GM19035 (cell line): Measurements from ENCODE around the gene ANP32B.
"Not testable (repeated sequence)": the region's sequence is repeated elsewhere in the genome, so short reads cannot be mapped to it uniquely, and the experiment has no call there.

Experiments used
- ATAC-seq: cut with Tn5 transposase; IDR thresholded peaks from one replicate; pipeline ENCODE4 v1.9.1; 2021; ENCODE audit not compliant: unreplicated experiment

ANP32B gene

DNA sequence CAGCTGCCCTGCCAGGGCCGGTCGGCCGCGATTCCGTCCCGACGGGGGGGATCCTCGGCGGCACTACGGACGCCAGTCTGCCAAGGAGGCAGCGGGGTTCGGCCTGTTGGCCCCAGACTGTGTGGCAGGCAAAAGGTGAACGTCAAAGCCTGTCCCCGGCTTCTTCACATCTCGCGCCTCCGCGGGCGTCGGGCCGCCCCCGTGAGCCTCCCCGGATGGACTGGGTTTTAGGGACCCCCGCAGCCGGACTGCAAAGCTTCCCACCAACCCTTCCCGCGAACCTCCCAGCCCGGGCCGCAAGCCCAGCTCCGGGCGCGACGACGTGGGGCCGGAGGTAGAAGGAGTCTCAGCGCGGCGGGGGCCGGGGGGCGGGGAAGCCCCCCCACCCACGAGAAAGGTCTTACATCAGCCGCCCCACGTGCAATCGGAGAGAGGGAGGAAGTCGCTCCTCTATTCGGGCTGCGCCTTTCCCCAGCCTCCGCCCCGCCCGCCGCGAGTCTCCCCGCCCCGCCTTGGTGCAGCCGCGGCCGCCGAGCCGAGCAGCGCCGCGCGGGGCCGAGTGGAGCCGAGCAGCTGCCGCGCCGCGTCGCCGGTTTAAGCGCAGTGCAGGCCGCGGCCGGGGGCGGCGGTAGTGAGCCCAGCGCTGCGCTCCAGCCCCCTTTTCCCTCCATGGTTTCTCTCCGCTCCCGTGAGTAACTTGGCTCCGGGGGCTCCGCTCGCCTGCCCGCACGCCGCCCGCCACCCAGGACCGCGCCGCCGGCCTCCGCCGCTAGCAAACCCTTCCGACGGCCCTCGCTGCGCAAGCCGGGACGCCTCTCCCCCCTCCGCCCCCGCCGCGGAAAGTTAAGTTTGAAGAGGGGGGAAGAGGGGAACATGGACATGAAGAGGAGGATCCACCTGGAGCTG lies at the start of gene ANP32B:
ANP32B (plus strand) TSS at position 659 of the 906 bp plus-strand sequence; CDS start at position 874, 215 bp downstream.
- ATAC-seq: peak; percentile 64

DNA sequence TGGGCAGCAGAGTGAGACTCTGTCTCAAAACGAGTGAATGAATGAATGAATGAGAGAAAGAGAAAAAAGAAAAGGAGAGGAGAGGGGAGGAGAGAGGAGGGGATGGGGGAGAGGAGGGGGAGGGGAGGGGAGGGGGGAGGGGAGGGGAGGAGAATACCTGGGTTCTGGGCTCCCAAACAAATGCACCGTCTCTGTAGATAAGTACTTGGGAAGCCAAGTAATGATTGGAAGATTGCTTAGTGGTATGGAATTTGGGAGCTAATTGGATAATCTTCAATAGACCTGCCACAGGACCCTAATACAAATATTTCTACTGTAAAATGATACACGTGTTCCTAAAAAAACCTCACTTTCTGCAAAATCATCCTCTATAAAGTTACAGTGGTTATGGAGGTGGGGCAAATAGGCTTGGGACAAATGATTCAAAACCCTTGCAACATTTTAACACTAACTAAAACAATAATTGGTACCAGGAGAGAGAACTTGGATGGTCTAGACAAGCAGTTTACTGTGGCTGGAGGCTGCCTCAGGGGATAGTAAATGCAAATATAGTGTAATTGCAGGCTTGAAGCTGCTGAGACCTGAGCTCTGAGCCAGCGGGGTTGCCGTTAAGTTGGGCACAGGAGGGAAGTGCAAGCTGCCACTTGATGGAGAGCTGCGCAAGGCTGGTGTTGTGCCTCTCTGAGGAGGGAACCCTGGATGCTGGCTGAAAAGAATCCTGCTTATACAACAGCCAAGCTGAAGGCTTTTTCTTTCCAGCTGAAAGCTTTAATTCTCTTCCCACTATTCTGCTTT lies 48.6 kb upstream of the ANP32B start:
- no peak for ATAC-seq

DNA sequence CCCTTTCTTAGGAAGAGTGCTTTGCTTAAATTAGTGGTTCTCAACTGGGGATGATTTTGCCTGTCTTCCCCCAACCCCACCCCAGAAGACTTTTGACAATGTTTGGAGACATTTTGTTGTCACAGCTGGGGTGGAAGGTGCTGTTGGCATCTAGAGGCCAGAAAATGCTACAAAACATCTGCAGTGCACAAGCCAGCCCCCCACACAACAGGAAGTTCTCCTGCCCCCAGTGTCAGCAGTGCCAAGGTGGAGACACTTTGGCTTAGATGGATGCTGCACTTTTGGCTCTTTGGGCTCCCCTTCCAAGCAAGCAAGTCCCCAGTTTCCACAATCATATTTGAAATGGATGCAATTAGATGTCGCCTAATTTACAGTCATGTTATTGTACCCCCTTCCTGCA lies 47.9 kb upstream of the ANP32B start:
- no peak for ATAC-seq

DNA sequence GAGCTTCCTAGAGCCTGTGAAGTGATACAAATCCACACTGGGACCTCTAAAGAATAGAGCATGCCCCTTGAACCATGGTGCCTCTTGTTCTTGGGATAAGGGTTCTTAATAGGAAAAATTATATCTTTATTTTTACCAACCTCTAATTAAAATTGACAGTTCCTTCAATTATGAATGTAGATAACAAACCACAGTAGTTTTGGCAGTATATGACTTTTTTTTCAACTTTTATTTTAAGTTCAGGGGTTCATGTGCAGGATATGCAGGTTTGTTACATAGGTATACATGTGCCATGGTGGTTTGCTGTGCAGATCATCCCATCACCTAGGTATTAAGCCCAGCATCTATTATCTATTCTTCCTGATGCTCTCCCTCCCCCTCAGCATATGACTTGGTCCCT lies 46.1 kb upstream of the ANP32B start:
- no peak for ATAC-seq

DNA sequence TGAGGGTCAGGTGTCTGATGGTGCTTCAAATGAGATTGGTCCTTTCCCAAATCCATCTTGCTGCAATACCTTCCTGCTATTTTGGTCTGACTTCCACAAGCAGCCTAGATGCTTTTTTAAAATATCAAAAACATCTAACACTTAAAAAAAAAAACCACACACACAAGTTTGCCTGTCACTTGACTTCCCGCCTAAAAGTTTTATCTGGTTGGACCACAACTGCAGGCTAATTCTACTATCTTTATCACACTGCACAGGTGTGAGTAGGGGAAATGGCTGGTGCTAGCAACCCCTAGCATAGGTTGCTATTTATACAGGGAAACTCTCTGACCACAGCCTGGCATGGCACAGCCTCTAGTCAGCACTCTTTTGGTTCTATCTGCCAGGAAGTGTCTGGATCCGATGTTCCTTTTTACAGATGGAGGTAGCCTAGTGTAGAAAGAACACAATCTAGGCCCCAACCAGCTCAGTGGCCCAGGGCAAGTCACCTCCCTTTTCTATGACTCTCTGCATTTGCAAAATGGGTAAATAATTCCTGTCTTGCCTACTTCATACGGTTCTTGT lies 45.0 kb upstream of the ANP32B start, which contains the start of gene HEMGN:
HEMGN (minus strand) TSS at position 92 of the 564 bp plus-strand sequence; CDS start at position 56, 36 bp downstream.
- ATAC-seq: no peak

DNA sequence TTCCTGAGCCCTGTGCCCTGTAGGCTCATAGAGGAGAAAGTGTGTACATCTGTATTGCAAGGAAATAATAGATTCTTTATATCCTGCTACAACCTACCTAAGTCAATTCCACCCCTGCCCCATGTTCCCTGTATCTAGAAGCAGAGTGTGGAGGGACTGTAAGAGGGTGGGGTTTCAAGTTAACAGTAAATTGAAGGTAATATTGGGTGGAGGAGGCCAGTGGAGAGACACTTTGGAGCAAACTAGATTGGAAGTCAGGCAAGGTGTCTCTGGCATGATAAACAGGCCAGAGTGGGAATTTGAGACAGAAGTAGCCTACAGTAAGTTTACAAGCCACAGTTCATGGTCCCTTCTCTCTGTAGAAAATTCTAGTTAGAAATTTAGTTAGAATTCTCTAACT lies 42.9 kb upstream of the ANP32B start:
- ATAC-seq: no peak

DNA sequence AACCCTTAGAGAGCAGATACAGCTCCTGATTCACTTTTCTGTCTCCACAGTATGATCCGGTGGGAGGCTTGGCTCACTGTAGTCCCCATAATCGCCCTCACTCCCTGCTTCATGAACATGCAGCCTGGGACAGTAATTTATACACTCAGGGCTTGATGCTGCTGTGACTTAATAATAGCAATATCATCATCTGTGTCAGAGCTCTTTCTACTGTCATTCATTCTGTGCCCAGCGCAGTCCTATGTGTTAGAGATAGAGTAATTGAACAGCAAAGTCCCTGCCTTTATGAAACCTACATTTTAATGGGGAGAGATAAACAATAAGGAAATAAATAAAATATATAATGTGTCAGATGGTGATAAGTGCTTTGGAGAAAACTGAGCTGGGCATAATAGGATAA lies 42.4 kb upstream of the ANP32B start:
- ATAC-seq: no peak

DNA sequence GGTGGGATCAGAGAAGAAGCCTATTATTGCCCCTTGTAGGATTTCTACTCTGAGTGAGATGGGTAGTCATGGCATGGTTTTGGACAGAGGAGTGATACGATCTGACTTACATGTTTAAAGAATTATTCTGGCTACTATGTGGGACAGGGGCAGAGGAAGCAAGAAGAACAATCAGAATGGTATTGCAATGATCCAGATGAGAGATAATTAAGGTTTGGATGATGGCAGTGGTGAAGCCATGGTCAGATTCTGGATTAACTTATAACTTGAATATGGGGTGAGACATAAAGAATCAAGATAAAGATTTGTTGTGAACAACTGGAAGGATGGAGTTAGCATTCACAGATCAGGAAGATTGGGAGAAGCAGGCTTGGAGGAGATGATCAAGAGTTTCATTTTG lies 41.8 kb upstream of the ANP32B start:
- ATAC-seq: no peak

DNA sequence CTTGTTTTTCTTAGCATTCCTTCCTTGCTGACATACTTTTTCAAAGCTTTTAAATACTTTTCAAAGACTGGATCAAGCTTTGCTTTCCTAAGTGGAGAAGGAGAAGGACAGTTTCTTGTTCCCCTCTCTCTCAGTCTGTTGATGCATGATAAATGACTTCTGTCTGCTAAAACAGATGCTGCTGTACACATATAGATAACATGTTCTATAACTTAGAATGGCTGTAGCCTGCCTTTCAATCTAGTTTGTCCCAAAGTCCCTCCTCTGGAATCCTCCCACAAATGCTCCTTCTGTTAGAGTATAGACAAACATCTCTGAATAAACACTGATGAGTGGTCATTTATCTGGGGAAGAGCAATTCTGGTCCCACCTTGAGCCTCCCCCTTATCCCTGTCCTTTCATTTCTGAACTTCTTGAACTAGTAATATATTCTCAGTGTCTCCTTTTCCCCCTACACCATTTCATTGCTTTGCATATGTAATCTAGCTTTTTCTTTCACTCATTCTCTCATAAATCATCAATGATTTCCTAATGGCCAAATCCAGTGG lies 39.8 kb upstream of the ANP32B start:
- ATAC-seq: no peak

DNA sequence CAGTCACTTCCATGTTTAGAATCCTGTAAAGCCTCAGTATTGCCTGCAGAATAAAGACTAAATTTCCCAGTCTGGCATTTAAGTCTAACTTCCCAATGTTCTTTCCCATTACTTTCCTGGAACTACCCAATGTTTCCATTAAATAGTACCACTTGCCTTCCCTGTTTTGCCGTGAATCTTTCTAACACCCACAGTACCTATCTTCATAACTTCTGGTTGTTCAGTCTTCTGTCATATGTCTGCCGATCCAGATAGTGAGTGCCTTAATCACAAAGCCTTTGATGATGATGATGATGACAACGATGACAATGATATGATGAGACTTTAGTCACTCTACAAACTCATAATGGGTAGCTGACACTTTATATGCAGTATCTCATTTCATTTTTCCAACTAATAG lies 38.5 kb upstream of the ANP32B start:
- ATAC-seq: no peak

DNA sequence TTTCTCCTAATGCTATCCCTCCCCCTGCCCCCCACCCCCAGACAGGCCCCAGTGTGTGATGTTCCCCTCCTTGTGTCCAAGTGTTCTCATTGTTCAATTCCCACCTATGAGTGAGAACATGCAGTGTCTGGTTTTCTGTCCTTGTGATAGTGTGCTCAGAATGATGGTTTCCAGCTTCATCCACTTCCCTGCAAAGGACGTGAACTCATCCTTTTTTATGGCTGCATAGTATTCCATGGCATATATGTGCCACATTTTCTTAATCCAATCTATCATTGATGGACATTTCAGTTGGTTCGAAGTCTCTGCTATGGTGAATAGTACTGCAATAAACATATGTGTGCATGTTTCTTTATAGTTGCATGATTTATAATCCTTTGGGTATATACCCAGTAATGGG lies 37.7 kb upstream of the ANP32B start:
- not testable (repeated sequence) for ATAC-seq

DNA sequence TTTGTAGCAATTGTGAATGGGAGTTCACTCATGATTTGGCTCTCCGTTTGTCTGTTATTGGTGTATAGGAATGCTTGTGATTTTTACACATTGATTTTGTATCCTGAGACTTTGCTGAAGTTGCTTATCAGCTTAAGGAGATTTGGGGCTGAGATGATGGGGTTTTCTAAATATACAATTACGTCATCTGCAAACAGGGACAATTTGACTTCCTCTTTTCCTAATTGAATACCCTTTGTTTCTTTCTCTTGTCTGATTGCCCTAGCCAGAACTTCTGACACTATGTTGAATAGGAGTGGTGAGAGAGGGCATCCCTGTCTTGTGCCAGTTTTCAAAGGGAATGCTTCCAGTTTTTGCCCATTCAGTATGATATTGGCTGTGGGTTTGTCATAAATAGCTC lies 36.0 kb upstream of the ANP32B start:
- ATAC-seq: not testable (repeated sequence)

DNA sequence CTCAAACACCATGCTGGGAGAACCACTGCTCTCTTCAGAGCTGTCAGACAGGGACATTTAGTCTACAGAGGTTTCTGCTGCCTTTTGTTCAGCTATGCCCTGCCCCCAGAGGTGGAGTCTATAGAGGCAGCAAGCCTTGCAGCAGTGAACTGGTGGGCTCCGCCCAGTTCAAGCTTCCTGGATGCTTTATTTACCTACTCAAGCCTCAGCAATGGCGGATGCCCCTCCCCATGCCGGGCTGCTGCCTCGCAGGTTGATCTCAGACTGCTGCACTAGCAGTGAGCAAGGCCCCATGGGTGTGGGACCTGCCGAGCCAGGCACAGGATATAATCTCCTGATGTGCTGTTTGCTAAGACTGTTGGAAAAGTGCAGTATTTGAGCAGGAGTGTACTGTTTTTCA lies 32.3 kb upstream of the ANP32B start:
- not testable (repeated sequence) for ATAC-seq

DNA sequence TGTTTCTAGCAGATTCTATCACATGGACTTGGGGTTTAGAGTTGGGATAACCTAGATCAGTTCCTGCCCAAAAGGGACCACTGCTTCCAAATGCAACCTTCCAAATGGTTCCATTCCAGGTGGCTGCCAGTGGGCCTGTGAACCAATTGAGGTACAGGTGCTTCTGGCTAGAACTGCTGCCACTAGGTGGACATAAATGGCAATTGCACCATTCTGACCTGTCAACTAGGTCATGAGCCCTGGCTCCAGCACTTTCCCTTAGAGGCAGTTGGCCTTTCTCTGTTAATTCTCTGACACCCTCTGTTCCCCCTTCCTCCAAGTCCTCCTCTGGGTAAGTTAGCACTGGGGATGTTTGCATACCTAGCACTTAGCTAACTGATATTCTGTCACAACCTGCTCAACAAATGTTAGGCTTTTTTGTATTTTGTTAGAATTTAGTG lies 28.6 kb upstream of the ANP32B start:
- peak; percentile 62 for ATAC-seq

DNA sequence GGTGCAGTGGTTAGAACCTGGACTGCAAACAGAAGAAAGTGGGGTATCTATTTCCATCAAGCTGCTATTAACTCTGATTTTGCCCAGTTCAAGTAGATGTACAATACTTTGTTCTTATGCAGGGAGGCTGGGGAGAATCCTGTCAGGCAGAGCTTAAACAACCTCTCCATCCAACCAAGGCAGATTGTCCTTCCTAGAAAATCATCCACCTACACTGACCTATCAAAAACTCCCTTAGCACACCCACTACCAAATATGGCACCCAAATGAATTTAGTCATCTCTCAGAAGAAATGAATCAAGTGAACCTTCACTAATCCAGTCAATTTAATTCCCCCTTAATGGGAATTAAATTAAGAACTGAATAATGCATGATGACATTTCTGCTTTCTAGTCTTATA lies 26.8 kb upstream of the ANP32B start:
- ATAC-seq: no peak

DNA sequence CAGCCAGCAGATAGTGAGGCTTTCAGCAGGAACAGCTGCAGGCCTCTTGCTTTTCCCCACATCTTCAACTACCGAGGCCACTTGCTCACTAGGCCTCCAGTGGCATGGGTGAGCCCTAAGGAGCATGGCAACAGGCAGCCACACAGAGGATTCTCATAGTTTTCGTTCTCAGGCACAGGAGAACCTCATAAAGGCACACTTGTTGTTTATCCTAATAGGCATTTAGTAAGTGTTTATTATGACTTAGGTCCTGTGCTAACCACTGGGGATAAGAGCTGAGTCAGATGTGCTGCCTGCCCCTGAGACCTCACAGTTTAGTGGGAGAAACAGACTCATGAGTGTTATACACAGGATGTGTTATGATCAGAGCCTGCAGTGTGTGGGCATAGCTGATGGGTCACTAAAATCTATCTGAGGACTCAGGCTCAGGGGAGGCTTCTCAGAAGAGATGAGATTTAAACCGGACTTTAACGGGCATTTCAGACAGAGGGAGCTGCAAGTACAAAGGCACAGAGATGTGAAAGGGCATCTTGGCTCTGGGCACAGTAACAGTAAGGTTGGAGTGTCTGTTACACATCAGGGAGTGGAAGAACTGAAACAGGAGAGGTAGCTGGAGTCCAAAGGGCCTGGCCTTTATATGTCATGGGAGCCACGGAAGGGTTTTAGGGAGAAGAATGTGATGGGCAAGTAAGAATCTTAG lies 24.2 kb upstream of the ANP32B start:
- no peak for ATAC-seq

DNA sequence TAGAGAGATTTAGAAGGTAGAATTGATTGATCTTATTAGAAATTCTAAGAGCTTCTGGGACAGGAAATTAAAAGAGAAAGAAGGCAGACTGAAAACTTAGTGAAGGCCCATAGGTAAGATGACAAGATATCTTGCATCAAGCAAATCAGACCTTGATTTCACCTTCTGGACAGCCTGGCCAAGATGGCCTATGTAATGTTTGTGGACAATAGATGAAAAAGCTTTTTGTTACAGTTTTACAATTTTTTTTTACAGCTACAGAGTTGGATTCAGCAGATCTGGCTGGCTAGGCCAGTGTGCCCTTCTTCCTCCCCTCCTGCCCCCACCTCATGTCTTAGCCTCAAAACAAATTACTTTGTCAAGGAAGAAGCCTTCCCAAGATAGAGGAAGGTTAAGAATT lies 23.6 kb upstream of the ANP32B start:
- no peak for ATAC-seq

DNA sequence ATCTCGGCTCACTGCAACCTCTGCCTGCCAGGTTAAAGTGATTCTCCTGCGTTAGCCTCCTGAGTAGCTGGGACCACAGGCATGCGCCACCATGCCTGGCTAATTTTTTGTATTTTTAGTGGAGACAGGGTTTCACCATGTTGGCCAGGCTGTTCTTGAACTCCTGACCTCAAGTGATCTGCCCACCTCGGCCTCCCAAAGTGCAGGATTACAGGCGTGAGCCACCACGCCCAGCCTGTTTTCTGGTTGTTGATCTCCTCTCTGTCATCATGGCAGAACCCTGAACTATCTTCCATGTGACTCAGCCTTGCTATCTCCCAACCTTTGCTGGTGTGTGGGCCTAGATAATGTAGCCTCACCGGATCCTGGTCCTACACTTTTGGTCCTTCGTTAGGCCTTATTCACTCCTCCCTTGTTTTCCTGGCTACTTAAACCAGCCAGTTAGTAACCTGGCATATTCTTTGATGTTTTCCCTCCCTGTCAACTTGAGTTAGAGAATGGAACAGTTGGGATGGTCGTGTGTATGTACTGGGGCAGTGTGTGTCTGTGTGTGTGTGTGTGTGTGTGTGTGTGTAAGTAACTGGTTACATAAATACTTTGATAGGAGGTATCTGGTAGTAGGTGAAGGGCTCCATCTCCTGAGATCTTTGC lies 22.3 kb upstream of the ANP32B start:
- ATAC-seq: not testable (repeated sequence)

DNA sequence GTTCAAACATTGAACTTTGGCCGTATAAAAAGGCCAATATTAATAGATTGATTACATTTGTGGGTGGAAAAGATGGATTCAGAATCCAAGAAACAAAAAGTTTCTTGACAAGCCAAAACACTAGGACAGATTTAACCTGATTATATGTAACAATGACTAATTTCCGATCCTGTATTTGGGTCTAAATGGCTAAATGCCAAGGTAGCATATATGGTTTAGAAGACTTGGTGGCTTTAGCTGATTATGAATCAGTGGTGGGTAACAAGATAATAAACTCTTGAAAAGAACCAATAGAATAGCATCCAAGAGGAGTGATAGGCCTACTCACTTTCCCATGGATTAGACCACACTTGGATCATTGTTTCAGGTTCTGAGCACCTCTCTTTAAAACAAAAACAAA lies 21.8 kb upstream of the ANP32B start:
- ATAC-seq: no peak

DNA sequence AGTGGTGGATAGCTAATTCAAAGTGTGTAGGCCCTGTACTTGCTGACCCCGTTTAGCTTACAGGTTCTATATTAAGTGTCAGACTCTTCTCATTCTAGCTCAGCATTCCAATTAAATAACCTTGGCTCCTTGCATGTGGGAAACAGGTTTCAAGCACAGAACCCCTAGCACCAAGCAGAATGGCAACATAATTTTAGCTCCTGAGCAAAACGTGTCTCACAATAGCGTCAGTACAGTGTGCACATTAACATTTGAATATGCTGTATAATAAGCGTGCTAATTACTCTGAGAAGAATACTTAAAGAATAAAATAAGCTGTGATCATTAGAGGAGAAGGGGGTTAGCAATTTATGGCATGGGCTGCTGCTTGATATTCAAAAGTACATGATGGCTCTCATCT lies 21.0 kb upstream of the ANP32B start:
- ATAC-seq: no peak
